ENCODE data around the gene EDNRA.

- TF ChIP-seq CTCF (IDR thresholded peaks at IDR 0.05) (no peak), POLR2A (IDR thresholded peaks at IDR 0.05) (no peak)
Observed at GRCh38 chr4:147547314-147548056, 66.6 kb downstream of the EDNRA start.

Measured in esophagus squamous epithelium (tissue), 4 donors.